Right atrium auricular region (tissue), 2 donors: Measurements from ENCODE around the gene SMOC2. TPM values are rescaled to one million over a fixed set of nuclear protein-coding genes. Genes with fewer than 3 reads are reported as not detected.

Source experiments
- DNase-seq: peaks from one replicate; pipeline ENCODE4 v3.0.0-alpha.2; 2019; ENCODE audit warnings: low spot score
- H3K27ac ChIP-seq, 2 donors: fragments of 200-600 bp; sonication (generic); 1 replicate in 1 of 2; 2 replicates in 1 of 2; pipeline ENCODE4 v1.5.1; 2016 to 2019
- H3K27me3 ChIP-seq, 2 donors: fragments of 200-600 bp; sonication (generic); one replicate each; pipeline versions ENCODE4 v1.5.1 to v1.6.0; 2017 to 2019
- H3K36me3 ChIP-seq: fragments of 200-600 bp; sonication (generic); one replicate; pipeline ENCODE4 v1.5.1; 2016
- H3K4me1 ChIP-seq, 2 donors: fragments of 200-600 bp; sonication (generic); one replicate each; pipeline versions ENCODE4 v1.5.1 to v1.6.0; 2017 to 2019
- H3K4me3 ChIP-seq, 2 donors: fragments of 200-600 bp; sonication (generic); 1 replicate in 1 of 2; 2 replicates in 1 of 2; pipeline ENCODE4 v1.5.1; 2017 to 2019; ENCODE audit warnings: mild to moderate bottlenecking in 1 of 2, moderate library complexity in 1 of 2
- H3K9me3 ChIP-seq, 2 donors: fragments of 200-600 bp; sonication (generic); one replicate each; pipeline ENCODE4 v1.5.1; 2019
- total RNA-seq, 2 donors: library from RNA; depleted of rRNA; stranded (reverse); fragments of >200 nt; gene quantifications; one replicate each; pipeline ENCODE4 v1.1.0, GENCODE V29; 2016
- TF ChIP-seq, protein P1 (sequence below), 2 donors: fragments of 200-600 bp; sonication (generic); IDR thresholded peaks; one replicate each; pipeline ENCODE4 v1.5.1; 2019; ENCODE audit warnings: antibody characterized with exemption in 2 of 2

The SMOC2 gene
- total RNA-seq, 2 donors from 2014 or later = 10.8 to 31.7 TPM

DNA sequence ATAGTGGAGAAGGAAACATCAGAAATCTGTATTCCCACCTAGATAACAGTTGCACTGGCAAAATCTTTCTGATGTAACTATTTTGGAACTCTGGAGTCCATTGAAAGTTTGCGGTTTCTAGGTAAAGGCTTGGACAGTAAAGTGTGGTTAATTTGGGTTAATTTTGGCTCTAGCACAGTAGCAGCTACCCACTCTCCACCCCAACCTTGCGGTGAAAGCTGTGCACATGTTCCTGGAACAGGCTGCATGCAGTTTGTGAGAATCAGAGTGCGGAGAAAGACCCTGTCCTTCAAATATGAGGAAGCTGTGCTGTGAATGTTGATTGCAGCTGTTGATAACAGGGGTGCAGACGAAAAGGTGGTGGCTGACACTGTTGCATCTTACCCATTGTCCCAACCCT, 38.4 kb downstream of the SMOC2 start:
- TF ChIP-seq, protein P1, sequence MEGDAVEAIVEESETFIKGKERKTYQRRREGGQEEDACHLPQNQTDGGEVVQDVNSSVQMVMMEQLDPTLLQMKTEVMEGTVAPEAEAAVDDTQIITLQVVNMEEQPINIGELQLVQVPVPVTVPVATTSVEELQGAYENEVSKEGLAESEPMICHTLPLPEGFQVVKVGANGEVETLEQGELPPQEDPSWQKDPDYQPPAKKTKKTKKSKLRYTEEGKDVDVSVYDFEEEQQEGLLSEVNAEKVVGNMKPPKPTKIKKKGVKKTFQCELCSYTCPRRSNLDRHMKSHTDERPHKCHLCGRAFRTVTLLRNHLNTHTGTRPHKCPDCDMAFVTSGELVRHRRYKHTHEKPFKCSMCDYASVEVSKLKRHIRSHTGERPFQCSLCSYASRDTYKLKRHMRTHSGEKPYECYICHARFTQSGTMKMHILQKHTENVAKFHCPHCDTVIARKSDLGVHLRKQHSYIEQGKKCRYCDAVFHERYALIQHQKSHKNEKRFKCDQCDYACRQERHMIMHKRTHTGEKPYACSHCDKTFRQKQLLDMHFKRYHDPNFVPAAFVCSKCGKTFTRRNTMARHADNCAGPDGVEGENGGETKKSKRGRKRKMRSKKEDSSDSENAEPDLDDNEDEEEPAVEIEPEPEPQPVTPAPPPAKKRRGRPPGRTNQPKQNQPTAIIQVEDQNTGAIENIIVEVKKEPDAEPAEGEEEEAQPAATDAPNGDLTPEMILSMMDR (IDR thresholded peaks at IDR 0.05) = no peak
- no peak overlapping the region for H3K27ac ChIP-seq
- H3K36me3 ChIP-seq = no peaks in the 10 kb centered on the region
- H3K9me3 ChIP-seq = peaks cover 0 to 18% of the 10 kb centered on the region in 2 donors
- no peaks in the 10 kb centered on the region for H3K27me3 ChIP-seq
- no peaks in the 10 kb centered on the region for H3K4me1 ChIP-seq
- H3K4me3 ChIP-seq = no peak overlapping the region
- DNase-seq = peak; percentile 28

DNA sequence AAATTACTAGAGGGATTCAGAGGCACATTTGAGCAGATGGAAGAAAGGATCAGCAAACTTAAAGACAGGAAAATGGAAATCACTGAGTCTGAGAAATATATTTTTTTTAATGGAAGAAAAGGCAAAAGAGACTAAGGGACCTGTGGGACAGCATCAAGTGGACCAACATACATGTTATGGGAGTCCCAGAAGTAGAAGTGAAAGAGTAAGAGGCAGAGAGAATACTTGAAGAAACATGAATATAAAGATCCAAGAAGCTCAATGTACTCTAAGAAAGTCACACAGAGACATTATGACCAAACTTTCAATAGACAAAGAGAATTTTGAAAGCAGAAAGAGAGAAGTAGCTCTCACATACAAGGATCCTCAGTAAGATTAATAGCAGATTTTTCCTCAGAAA, 39.5 kb downstream of the SMOC2 start:
- TF ChIP-seq, protein P1 (IDR thresholded peaks at IDR 0.05) = no peak
- Histone ChIP-seq H3K4me3 (no peak overlapping the region), H3K27me3 (no peaks in the 10 kb centered on the region), H3K9me3 (peaks cover 0 to 18% of the 10 kb centered on the region in 2 donors), H3K27ac (no peak overlapping the region), H3K4me1 (no peaks in the 10 kb centered on the region), H3K36me3 (no peaks in the 10 kb centered on the region)
- no peak for DNase-seq

DNA sequence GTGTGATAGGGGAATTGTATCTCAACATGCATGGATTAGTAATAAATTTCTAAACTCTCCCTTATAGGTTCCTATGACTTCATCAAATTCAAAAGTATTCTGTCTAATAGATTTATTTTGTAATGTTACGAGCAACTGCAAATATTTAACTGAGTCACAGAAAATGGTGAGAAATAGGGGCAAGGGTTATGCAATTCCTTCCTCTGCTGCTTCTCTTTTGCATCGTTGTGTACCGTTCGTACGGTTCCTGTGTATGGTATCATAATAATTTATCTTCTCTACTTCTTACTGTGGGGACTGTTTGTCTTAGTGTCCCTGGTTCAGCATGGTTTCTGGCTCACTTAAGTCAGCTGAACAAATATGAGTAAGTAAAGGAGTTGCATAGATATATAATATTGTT, 44.8 kb downstream of the SMOC2 start:
- TF ChIP-seq, protein P1 (IDR thresholded peaks at IDR 0.05) = no peak
- Histone ChIP-seq H3K4me1 (no peaks in the 10 kb centered on the region), H3K36me3 (no peaks in the 10 kb centered on the region), H3K9me3 (peaks cover 0 to 2% of the 10 kb centered on the region in 2 donors), H3K27me3 (no peaks in the 10 kb centered on the region), H3K4me3 (no peak overlapping the region), H3K27ac (no peak overlapping the region)
- DNase-seq = no peak

DNA sequence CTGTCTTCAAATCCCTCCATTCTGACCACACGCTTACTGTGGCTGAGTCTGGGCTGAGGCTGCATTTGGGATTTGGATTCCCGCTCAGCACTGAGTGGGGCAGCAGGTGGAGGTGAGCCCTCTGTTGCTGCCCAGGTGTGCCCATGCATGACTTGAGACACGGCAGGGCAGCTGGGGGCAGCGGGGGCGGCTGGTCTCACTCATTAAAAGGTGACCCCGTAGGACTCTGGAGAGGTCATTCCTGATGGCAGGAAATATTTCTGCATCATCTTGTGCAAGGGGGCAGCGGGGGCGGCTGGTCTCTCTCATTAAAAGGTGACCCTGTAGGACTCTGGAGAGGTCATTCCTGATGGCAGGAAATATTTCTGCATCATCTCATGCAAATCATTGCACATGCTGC, 49.8 kb downstream of the SMOC2 start:
- no peaks in the 10 kb centered on the region for H3K36me3 ChIP-seq

DNA sequence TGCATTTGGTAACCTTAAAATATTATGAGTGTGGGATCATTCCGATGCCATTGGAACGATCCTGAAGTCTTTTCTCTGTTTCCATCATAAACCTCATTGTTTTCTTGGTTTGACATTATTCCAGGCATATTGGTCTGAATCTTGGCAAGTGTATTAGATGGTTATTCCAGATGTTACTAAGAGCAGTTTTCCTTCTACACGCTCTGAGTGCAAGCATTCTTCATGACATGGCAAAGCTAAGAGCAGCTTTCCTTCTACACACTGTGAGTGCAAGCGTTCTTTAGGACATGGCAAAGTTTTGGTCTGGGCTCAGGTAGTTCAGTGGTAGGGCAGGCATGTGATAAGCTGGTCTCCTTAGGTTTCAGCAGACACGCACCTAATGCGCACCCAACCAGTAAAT, 53.0 kb downstream of the SMOC2 start:
- no peak overlapping the region for H3K4me3 ChIP-seq
- no peaks in the 10 kb centered on the region for H3K9me3 ChIP-seq
- H3K36me3 ChIP-seq = no peaks in the 10 kb centered on the region
- no peak for DNase-seq
- no peaks in the 10 kb centered on the region for H3K27me3 ChIP-seq
- no peak overlapping the region for H3K27ac ChIP-seq
- H3K4me1 ChIP-seq = no peaks in the 10 kb centered on the region
- TF ChIP-seq, protein P1 (IDR thresholded peaks at IDR 0.05) = no peak

More for the DNA sequence above, 49.8 kb downstream of the SMOC2 start:
- no peaks in the 10 kb centered on the region for H3K9me3 ChIP-seq
- no peak overlapping the region for H3K4me3 ChIP-seq
- no peaks in the 10 kb centered on the region for H3K4me1 ChIP-seq
- no peak for DNase-seq
- H3K27me3 ChIP-seq = no peaks in the 10 kb centered on the region
- no peak overlapping the region for H3K27ac ChIP-seq
- TF ChIP-seq, protein P1 (IDR thresholded peaks at IDR 0.05) = no peak

DNA sequence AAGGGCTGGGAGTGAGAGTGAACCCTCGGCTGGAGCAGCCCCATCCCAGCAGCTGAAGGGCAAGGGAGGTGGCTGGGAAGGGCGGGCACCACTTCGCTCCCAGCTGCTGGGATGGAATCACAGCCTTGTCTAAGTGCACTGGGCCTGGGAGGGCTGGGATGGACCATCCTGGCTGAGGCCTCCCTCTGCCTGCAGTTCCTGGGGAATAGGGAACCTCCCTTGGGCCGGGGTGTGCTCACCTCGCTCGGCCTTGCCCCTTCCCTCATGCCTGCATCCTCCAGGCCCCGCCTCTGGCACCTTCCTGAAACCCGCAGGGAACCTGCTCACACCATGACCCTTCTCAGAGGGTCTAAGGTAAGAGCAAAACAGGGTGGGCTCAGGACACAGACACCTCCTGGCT, 53.7 kb downstream of the SMOC2 start:
- no peak for DNase-seq
- no peaks in the 10 kb centered on the region for H3K4me1 ChIP-seq
- no peak overlapping the region for H3K27ac ChIP-seq
- H3K36me3 ChIP-seq = no peaks in the 10 kb centered on the region
- no peaks in the 10 kb centered on the region for H3K27me3 ChIP-seq
- H3K4me3 ChIP-seq = no peak overlapping the region
- TF ChIP-seq, protein P1 (IDR thresholded peaks at IDR 0.05) = no peak
- H3K9me3 ChIP-seq = no peaks in the 10 kb centered on the region
